Vagina (tissue), 2 donors: ENCODE measurements around the gene ABCA2.

ENCODE experiments used
- POLR2A ChIP-seq, 2 donors: fragments of 450-650 bp; IDR thresholded peaks; one replicate each; pipeline ENCODE4 v1.6.1; 2017; ENCODE audit warnings: antibody characterized with exemption in 2 of 2, mild to moderate bottlenecking in 2 of 2, moderate library complexity in 2 of 2
- POLR2AphosphoS5 ChIP-seq, 2 donors: sonication (generic); formaldehyde crosslinking; IDR thresholded peaks; one replicate each; pipeline ENCODE4 v1.9.0; 2017; ENCODE audit warnings: antibody characterized with exemption in 2 of 2, mild to moderate bottlenecking in 2 of 2, low read depth in 1 of 2; ENCODE audit not compliant: insufficient read depth in 1 of 2
- TF ChIP-seq, protein P1 (sequence below), 3 experiments: fragments of 450-650 bp in 2 of 3; fragments of 200-600 bp in 1 of 3; sonication (generic) in 1 of 3; IDR thresholded peaks; one replicate each; pipeline ENCODE4 v1.5.1; 2017 to 2019; ENCODE audit warnings: antibody characterized with exemption in 3 of 3, mild to moderate bottlenecking in 2 of 3, moderate library complexity in 2 of 3

DNA sequence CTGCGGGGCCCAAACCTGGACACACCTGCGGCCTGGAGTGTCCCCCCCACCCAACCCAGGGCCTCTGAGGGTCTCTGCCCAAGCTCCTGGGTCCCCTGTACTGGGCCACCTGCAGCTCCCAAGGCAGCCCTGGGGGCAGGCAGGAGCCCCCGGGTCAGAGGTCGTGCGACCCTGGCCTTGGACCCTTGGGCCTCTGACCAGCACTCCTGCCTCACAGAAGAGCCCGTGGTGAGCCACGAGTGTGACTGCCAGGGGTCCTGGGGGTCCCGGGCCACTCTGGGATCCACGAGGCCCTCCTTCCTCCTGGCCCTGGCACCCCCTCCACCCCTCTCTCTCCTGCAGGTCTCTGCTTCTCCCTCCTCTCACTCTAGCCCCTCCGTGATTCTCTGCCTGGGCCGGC, 55.7 kb downstream of the ABCA2 start:
- TF ChIP-seq, protein P1, sequence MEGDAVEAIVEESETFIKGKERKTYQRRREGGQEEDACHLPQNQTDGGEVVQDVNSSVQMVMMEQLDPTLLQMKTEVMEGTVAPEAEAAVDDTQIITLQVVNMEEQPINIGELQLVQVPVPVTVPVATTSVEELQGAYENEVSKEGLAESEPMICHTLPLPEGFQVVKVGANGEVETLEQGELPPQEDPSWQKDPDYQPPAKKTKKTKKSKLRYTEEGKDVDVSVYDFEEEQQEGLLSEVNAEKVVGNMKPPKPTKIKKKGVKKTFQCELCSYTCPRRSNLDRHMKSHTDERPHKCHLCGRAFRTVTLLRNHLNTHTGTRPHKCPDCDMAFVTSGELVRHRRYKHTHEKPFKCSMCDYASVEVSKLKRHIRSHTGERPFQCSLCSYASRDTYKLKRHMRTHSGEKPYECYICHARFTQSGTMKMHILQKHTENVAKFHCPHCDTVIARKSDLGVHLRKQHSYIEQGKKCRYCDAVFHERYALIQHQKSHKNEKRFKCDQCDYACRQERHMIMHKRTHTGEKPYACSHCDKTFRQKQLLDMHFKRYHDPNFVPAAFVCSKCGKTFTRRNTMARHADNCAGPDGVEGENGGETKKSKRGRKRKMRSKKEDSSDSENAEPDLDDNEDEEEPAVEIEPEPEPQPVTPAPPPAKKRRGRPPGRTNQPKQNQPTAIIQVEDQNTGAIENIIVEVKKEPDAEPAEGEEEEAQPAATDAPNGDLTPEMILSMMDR (IDR thresholded peaks at IDR 0.05): no peak
- TF ChIP-seq POLR2AphosphoS5 (IDR thresholded peaks at IDR 0.05; ENCODE audit: insufficient read depth in 1 of 2, low read depth in 1 of 2) (no peak), POLR2A (IDR thresholded peaks at IDR 0.05) (no peak)
